Measurements from ENCODE around the gene RREB1. TPM values are rescaled to one million over a fixed set of nuclear protein-coding genes. Genes with fewer than 3 reads are reported as not detected.
A peak's percentile ranks its signal among the peaks of the same experiment; 100 is the strongest.

The RREB1 gene
- total and polyA plus RNA-seq, 10 donors = 3.2 to 72.0 (median 54.6) TPM

GRCh38 chr6:7257521-7258230, 149.9 kb downstream of the RREB1 start:
- Histone ChIP-seq H3K4me3 (no peak overlapping the region), H3K9me3 (peaks cover 0 to 14% (median 9%) of the 10 kb centered on the region in 8 donors), H3K4me1 (peaks cover 14 to 87% (median 49%) of the 10 kb centered on the region in 6 donors), H3K27ac (peak overlapping the region in 5 of 8 donors; percentile 7 to 66 (median 28)), H3K27me3 (replicated peaks in 1 of 7) (peaks cover 0 to 3% (median 0%) of the 10 kb centered on the region in 7 donors), H3K36me3 (peaks cover 0 to 3% (median 0%) of the 10 kb centered on the region in 6 donors)
- peak; percentile 43 for DNase-seq
- intact Hi-C loops (cut with DNase I; ENCODE audit: low total_unique reads) = no loop called here
- TF ChIP-seq POLR2A (IDR thresholded peaks at IDR 0.05) (no peak), POLR2AphosphoS5 (IDR thresholded peaks at IDR 0.05) (no peak), CTCF (IDR thresholded peaks at IDR 0.05 in 8 of 11, conservative IDR thresholded peaks at IDR 0.05 in 3 of 11) (no peak)
- 83 to 94% (median 90%) methylated on average over 13 to 18 of the region's 18 CpGs for WGBS, 5 donors

GRCh38 chr6:7258231-7258763, 150.5 kb downstream of the RREB1 start:
- H3K27ac ChIP-seq = peak overlapping the region in 5 of 8 donors; percentile 7 to 66 (median 28)
- 51 to 77% (median 69%) methylated on average over 9 of the region's 9 CpGs for WGBS, 5 donors
- peaks cover 14 to 90% (median 51%) of the 10 kb centered on the region in 6 donors for H3K4me1 ChIP-seq
- peak; percentile 79 for DNase-seq
- intact Hi-C loops (cut with DNase I; ENCODE audit: low total_unique reads) = no loop called here
- peaks cover 0 to 3% (median 0%) of the 10 kb centered on the region in 7 donors for H3K27me3 ChIP-seq (replicated peaks in 1 of 7)
- no peak overlapping the region for H3K4me3 ChIP-seq
- H3K9me3 ChIP-seq = peaks cover 0 to 14% (median 9%) of the 10 kb centered on the region in 8 donors
- no peak for TF ChIP-seq POLR2A (IDR thresholded peaks at IDR 0.05)
- TF ChIP-seq CTCF (IDR thresholded peaks at IDR 0.05 in 8 of 11, conservative IDR thresholded peaks at IDR 0.05 in 3 of 11) = no peak
- TF ChIP-seq POLR2AphosphoS5 (IDR thresholded peaks at IDR 0.05) = no peak
- H3K36me3 ChIP-seq = no peaks in the 10 kb centered on the region

- TF ChIP-seq CTCF (IDR thresholded peaks at IDR 0.05 in 8 of 11, conservative IDR thresholded peaks at IDR 0.05 in 3 of 11) (no peak), POLR2AphosphoS5 (IDR thresholded peaks at IDR 0.05) (no peak), POLR2A (IDR thresholded peaks at IDR 0.05) (no peak)
- Histone ChIP-seq H3K36me3 (no peaks in the 10 kb centered on the region), H3K9me3 (peaks cover 0 to 12% (median 8%) of the 10 kb centered on the region in 8 donors), H3K4me1 (peaks cover 7 to 69% (median 34%) of the 10 kb centered on the region in 6 donors), H3K4me3 (peak overlapping the region; percentile 32 to 78 (median 46)), H3K27ac (peak overlapping the region; percentile 35 to 86 (median 74)), H3K27me3 (replicated peaks in 1 of 7) (peaks cover 0 to 3% (median 0%) of the 10 kb centered on the region in 7 donors)
- DNase-seq = peak; percentile 68
- intact Hi-C loops (cut with DNase I; ENCODE audit: low total_unique reads) = no loop called here
- 50 to 66% (median 62%) methylated on average over 12 to 13 of the region's 13 CpGs for WGBS, 5 donors
These were observed 152.7 kb downstream of the RREB1 start for GRCh38 chr6:7260291-7261031.
